Endothelial cell of umbilical vein (primary cell): Measurements from ENCODE around the gene HMGCS2. TPM values are rescaled to one million over a fixed set of nuclear protein-coding genes. Genes with fewer than 3 reads are reported as not detected.

Source experiments
- BruUV-seq: library from RNA; stranded (reverse); fragments of 400-500 nt; replicated peaks from 2 replicates; lab custom pipeline; 2021; lab: Mats Ljungman, UMichigan
- CTCF ChIA-PET: fragments of 300-600, 350-600 bp; sonication (Branson Sonifier 250); formaldehyde crosslinking; loops from one replicate; lab custom pipeline; 2021; ENCODE audit warnings: antibody characterized with exemption, inconsistent platforms; lab: Charles Lee
- POLR2A ChIA-PET: fragments of 300-600, 350-600 bp; sonication (Branson Sonifier 250); formaldehyde crosslinking; loops from one replicate; lab custom pipeline; 2021; ENCODE audit warnings: antibody characterized with exemption, inconsistent platforms; lab: Charles Lee
- DNase-seq: peaks from one replicate; pipeline ENCODE4 v3.0.0-alpha.2; 2011; ENCODE audit warnings: low read depth, low spot score
- FAIRE-seq: peaks from 2 replicates; lab custom pipeline; 2011; peaks lifted over from hg19 to GRCh38; lab: Jason Lieb, UNC
- H2AFZ ChIP-seq: 2 replicates; pipeline ENCODE4 v1.6.0; 2012; ENCODE audit warnings: low read depth, low read length, control low read depth, inconsistent platforms
- H3K27ac ChIP-seq: 2 replicates; pipeline ENCODE4 v1.5.1; 2011; ENCODE audit warnings: low read depth, mild to moderate bottlenecking, control low read depth, low read length, moderate library complexity; ENCODE audit not compliant: insufficient read depth
- H3K27me3 ChIP-seq, 2 experiments: 2 replicates each; pipeline versions ENCODE4 v1.6.0 to v1.6.1; 2011; ENCODE audit warnings: low read length in 2 of 2, mixed read lengths in 1 of 2; ENCODE audit not compliant: control insufficient read depth in 2 of 2, insufficient read depth in 2 of 2
- H3K36me3 ChIP-seq, 2 experiments: 2 replicates in 1 of 2; 3 replicates in 1 of 2; pipeline ENCODE4 v1.5.1; 2011; ENCODE audit warnings: low read length in 2 of 2, mild to moderate bottlenecking in 1 of 2, moderate library complexity in 1 of 2; ENCODE audit not compliant: control insufficient read depth in 2 of 2, insufficient read depth in 2 of 2; ENCODE audit errors: extremely low read depth in 1 of 2
- H3K4me1 ChIP-seq: 3 replicates; pipeline ENCODE4 v1.5.1; 2011; ENCODE audit warnings: mild to moderate bottlenecking, low read length; ENCODE audit not compliant: control insufficient read depth, insufficient read depth; ENCODE audit errors: extremely low read depth
- H3K4me2 ChIP-seq: 2 replicates; pipeline ENCODE4 v1.6.1; 2011; ENCODE audit warnings: low read length, control low read depth, mixed read lengths; ENCODE audit not compliant: insufficient read depth
- H3K4me3 ChIP-seq, 3 experiments: fragments of 200-600 bp in 1 of 3; sonication (generic), shearing (Covaris generic) in 1 of 3; replicated peaks in 1 of 3; 2 replicates each; pipeline ENCODE4 v1.5.1; 2011 to 2016; ENCODE audit warnings: control low read depth in 3 of 3, low read length in 3 of 3, mild to moderate bottlenecking in 2 of 3, inconsistent platforms in 1 of 3, low read depth in 1 of 3, moderate library complexity in 1 of 3; ENCODE audit not compliant: insufficient read depth in 1 of 3
- H3K79me2 ChIP-seq: 2 replicates; pipeline ENCODE4 v1.6.0; 2012; ENCODE audit warnings: low read length, inconsistent platforms; ENCODE audit not compliant: control insufficient read depth, insufficient read depth
- H3K9ac ChIP-seq: replicated peaks from 2 replicates; pipeline ENCODE3; 2011; ENCODE audit warnings: low read length, control low read depth; ENCODE audit not compliant: insufficient read depth; ENCODE audit errors: extremely low read depth
- H3K9me1 ChIP-seq: replicated peaks from 3 replicates; pipeline ENCODE4 v1.6.0; 2011; ENCODE audit warnings: mild to moderate bottlenecking, low read length; ENCODE audit not compliant: control insufficient read depth, insufficient read depth; ENCODE audit errors: extremely low read depth
- H3K9me3 ChIP-seq: replicated peaks from 2 replicates; pipeline ENCODE4 v1.5.1; 2012; ENCODE audit warnings: low read length, inconsistent platforms; ENCODE audit not compliant: control insufficient read depth, insufficient read depth
- H4K20me1 ChIP-seq: replicated peaks from 2 replicates; pipeline ENCODE3; 2011; ENCODE audit warnings: mild to moderate bottlenecking, low read length; ENCODE audit not compliant: control insufficient read depth, insufficient read depth; ENCODE audit errors: extremely low read depth
- EZH2 ChIP-seq: IDR thresholded peaks from 2 replicates; pipeline ENCODE4 v1.6.1; 2012; ENCODE audit warnings: borderline replicate concordance, low read depth, mild to moderate bottlenecking, moderate library complexity, low read length, inconsistent platforms; ENCODE audit not compliant: severe bottlenecking
- FOS ChIP-seq: IDR thresholded peaks from 2 replicates; pipeline ENCODE4 v1.6.1; 2011; ENCODE audit warnings: mild to moderate bottlenecking, low read length, moderate library complexity, borderline replicate concordance; ENCODE audit not compliant: insufficient read depth
- GATA2 ChIP-seq: IDR thresholded peaks from 2 replicates; pipeline ENCODE4 v1.7.0; 2011; ENCODE audit warnings: low read depth, mild to moderate bottlenecking, moderate library complexity, mixed read lengths, low read length; ENCODE audit not compliant: insufficient read length, insufficient read depth
- JUN ChIP-seq: IDR thresholded peaks from 2 replicates; pipeline ENCODE4 v1.6.1; 2011; ENCODE audit warnings: borderline replicate concordance, low read depth; ENCODE audit not compliant: insufficient read length, insufficient read depth
- MAX ChIP-seq: IDR thresholded peaks from 2 replicates; pipeline ENCODE4 v1.6.1; 2011; ENCODE audit not compliant: insufficient read depth, insufficient read length
- MYC ChIP-seq: IDR thresholded peaks from one replicate; pipeline ENCODE4 v1.6.1; 2011; ENCODE audit warnings: mild to moderate bottlenecking, low read depth, low read length
- POLR2A ChIP-seq: IDR thresholded peaks from 2 replicates; pipeline ENCODE4 v1.6.1; 2012; ENCODE audit warnings: low read depth, mild to moderate bottlenecking, control low read depth, low read length
- POLR2AphosphoS5 ChIP-seq: IDR thresholded peaks from 2 replicates; pipeline ENCODE4 v1.6.1; 2012; ENCODE audit warnings: low read depth, mild to moderate bottlenecking, control low read depth, low read length, moderate library complexity; ENCODE audit not compliant: insufficient read depth
- dilution Hi-C: fragments of 300-500 bp; cut with MboI; formaldehyde crosslinking; loops from one replicate; pipeline ENCODE4 v1.15.0; 2019; ENCODE audit warnings: low sequenced_read_pairs; ENCODE audit not compliant: extremely low pct_ligation_motif_present
- intact Hi-C: fragments of 100-400 bp; cut with micrococcal nuclease; formaldehyde crosslinking; loops from one replicate; pipeline ENCODE4 v1.10.0; 2022
- polyA plus RNA-seq, 4 experiments: library from polyadenylated mRNA; depleted of rRNA in 3 of 4; stranded (reverse) in 3 of 4; unstranded in 1 of 4; fragments of >200 nt; gene quantifications; 2 replicates each; pipeline versions ENCODE4 v1.2.1 to v1.2.3, GENCODE V29; 2011 to 2012; ENCODE audit warnings: missing spikeins in 1 of 4
- total RNA-seq: library from RNA; stranded (reverse); gene quantifications from 2 replicates; pipeline ENCODE4 v1.2.3, GENCODE V29; 2021
- TF ChIP-seq, protein P1 (sequence below), 2 donors: IDR thresholded peaks; 1 replicate in 1 of 2; 2 replicates in 1 of 2; pipeline ENCODE4 v1.5.1; 2011; ENCODE audit warnings: low read length in 2 of 2, mild to moderate bottlenecking in 2 of 2, moderate library complexity in 2 of 2, control low read depth in 1 of 2, inconsistent platforms in 1 of 2, low read depth in 1 of 2; ENCODE audit not compliant: insufficient read depth in 1 of 2; ENCODE audit errors: extremely low read depth in 1 of 2

Gene HMGCS2
- total and polyA plus RNA-seq, 2 donors (not counting 3 experiments of a cell fraction or from before 2014, with no cell fraction given): not detected

GRCh38 chr1:119762409-119762808 lies 6.3 kb downstream of the HMGCS2 start:
- H2AFZ ChIP-seq: no peak overlapping the region
- dilution Hi-C loops: no loop called here
- no TSS peak for BruUV-seq
- H3K9ac ChIP-seq: no peak overlapping the region
- no peak overlapping the region for H3K4me3 ChIP-seq
- H3K36me3 ChIP-seq: no peaks in the 10 kb centered on the region
- H3K27me3 ChIP-seq: peaks cover 12 to 14% of the 10 kb centered on the region in 2 experiments
- intact Hi-C loops: no loop called here
- no peaks in the 10 kb centered on the region for H3K79me2 ChIP-seq
- H3K9me3 ChIP-seq: no peaks in the 10 kb centered on the region
- TF ChIP-seq, protein P1, sequence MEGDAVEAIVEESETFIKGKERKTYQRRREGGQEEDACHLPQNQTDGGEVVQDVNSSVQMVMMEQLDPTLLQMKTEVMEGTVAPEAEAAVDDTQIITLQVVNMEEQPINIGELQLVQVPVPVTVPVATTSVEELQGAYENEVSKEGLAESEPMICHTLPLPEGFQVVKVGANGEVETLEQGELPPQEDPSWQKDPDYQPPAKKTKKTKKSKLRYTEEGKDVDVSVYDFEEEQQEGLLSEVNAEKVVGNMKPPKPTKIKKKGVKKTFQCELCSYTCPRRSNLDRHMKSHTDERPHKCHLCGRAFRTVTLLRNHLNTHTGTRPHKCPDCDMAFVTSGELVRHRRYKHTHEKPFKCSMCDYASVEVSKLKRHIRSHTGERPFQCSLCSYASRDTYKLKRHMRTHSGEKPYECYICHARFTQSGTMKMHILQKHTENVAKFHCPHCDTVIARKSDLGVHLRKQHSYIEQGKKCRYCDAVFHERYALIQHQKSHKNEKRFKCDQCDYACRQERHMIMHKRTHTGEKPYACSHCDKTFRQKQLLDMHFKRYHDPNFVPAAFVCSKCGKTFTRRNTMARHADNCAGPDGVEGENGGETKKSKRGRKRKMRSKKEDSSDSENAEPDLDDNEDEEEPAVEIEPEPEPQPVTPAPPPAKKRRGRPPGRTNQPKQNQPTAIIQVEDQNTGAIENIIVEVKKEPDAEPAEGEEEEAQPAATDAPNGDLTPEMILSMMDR (IDR thresholded peaks at IDR 0.05; ENCODE audit: extremely low read depth in 1 of 2, insufficient read depth in 1 of 2, low read depth in 1 of 2, low read length in 2 of 2): no peak
- no peak for TF ChIP-seq EZH2
- no peak for TF ChIP-seq JUN
- no peak for TF ChIP-seq MAX
- TF ChIP-seq FOS: no peak
- TF ChIP-seq GATA2: no peak
- TF ChIP-seq POLR2AphosphoS5: no peak
- no peak for TF ChIP-seq MYC
- TF ChIP-seq POLR2A: no peak
- H3K9me1 ChIP-seq: no peaks in the 10 kb centered on the region
- no peak overlapping the region for H3K4me2 ChIP-seq
- DNase-seq (no peak), FAIRE-seq (no peak)
- POLR2A ChIA-PET: no interaction called here
- H3K4me1 ChIP-seq: no peaks in the 10 kb centered on the region
- CTCF ChIA-PET: no interaction called here
- no peaks in the 10 kb centered on the region for H4K20me1 ChIP-seq
- H3K27ac ChIP-seq: no peak overlapping the region
